Measurements from ENCODE around the gene SRGAP3.

Gene SRGAP3

DNA sequence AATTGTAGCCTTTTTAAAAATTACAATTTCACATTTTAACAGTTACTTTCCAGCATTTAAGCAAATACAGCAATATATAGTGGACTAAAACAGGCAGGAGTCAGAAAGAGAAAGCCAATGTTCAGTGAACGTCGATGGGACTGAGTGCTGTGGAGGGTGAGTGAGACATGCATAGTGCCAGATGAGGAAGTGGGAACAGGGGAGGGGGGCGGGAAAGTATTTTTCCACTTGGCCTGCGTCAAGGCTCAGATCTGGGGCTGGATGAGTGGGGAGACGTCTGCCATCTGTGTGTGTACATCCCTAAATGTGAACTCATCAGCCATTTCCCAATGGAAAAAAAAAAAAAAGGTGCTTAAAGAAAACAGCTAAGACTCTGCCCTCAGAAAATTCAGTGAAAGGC is 266.9 kb downstream of the SRGAP3 start:
- DNase-seq: peak; percentile 25 to 42

DNA sequence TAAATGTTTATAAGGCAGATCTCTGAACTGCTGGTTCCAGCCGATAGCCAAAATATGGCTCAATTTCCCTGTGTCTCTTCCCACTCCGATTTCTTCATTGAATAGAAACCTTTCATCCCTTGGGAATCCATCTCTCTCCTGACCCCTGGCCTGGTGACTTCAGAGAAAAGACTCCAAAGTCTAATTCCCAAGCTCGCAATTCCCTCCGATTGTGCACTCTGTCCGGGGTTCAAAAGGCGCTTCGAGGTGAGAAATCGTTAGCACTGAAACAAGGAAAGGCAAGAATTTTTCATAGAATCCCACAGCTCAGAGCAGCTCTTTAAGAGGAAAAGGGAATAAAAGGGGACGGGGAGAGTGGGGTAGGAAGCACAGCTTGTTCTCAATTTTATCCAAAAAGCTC is 267.7 kb downstream of the SRGAP3 start:
- no peak for DNase-seq

DNA sequence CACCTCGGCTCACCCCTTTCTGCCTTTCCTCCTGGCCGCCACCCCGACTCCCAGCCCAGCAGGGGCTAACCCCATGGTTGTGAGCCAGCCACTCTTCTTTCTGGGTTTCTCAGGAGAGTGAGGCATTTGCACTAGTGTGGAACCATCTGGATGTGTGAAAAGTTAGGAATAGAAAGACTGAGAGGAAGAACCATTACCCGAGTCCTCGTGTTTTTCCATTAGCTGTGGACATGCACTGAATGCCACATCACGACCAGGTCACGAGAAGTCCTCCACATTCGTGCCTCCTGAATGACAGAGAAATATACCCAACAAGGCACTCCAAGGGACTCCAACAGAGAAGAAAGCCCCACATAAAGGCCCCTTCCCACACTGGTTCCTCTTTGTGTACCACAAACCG is 268.1 kb downstream of the SRGAP3 start:
- no peak for DNase-seq

DNA sequence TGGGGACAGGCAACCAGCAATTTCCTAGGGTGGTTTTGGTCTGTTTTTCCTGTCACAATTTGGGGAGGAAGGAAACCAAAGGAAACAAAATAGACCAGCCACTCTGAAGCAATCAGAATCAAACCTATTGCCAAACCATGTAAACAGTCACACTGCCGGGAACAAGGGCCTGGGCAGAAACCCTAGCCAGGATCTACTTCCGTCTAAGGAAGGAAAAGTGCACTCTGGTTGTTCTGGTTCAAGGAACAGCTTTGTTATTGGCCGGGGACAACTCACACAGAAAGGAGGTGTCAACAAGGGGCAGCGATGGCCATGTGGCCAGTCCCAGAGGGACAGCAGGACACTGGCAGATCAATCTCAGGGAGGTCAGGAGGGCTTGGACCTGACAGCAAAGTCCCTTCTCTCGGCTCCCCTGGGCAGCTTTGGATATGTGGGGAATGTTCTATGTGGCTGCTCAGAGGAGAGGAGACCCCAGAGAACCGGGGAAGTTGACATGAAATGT is 268.6 kb downstream of the SRGAP3 start:
- DNase-seq: peak; percentile 16 to 18

DNA sequence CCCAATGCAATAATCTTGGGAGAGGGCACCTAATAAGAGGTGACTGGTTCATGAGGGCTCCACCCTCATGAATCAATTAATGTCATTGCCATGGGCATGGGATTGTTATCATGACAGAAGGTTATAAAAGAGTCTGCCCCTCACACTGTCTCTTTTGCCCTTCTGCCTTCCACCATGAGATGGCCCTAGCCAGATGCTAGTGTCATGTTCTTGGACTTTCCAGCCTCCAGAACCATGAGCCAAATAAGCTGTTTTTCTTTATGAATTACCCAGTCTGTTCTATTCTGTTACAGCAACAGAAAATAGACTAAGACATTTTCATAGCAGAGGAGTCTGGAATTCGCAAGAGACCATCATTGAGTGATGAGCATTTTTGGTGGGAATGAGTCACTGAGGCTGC is 270.2 kb downstream of the SRGAP3 start:
- DNase-seq: no peak

DNA sequence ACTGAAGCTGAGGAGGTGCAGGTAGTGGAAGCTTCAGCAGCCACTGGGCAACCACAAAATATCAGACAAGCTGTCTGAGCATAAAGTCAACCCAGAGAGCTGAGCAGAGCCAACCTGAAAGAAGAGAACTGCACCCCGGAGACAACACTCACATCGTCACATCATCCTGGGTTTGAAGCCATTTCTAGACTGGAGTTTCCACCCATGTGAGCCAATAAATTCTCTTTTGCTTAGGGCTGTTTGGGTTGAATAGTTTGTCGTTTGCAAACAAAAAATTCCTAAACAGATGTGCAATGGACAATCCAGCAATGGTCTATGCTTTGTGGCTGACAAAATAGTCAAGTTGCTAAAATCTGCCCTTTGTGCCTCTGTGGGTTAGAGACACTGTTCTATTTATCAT is 270.9 kb downstream of the SRGAP3 start:
- no peak for DNase-seq

DNA sequence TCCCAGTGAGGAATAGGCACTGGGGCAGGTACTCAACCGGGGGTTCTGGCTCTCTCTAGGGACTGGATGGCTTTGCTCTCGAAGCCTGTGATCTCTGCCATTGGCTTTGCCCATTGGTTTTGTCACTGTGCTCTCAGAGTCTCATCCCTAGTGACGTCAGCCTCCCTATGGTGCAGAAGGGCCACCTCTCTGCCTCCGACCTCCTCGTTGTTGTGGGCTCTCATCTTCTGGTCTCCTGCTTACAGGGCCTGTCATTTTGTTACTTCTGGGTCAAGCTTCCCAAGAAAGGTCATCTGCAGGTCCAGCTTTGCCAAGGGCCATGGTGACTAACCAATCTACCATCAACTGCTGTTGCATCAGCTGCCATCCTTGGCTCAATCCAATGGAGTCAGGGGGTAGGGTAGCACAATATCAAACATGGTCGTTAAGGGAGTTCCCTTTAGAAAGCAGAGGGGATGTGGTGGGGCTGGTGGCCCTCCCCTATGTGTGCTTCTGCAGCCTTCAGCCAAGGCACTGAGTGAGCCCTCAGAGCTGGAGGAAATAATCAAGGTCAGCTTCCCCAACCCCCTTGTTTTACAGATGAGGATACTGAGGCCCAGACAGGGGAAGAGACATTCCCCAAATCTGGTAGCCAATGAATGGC is 272.8 kb downstream of the SRGAP3 start:
- DNase-seq: no peak

DNA sequence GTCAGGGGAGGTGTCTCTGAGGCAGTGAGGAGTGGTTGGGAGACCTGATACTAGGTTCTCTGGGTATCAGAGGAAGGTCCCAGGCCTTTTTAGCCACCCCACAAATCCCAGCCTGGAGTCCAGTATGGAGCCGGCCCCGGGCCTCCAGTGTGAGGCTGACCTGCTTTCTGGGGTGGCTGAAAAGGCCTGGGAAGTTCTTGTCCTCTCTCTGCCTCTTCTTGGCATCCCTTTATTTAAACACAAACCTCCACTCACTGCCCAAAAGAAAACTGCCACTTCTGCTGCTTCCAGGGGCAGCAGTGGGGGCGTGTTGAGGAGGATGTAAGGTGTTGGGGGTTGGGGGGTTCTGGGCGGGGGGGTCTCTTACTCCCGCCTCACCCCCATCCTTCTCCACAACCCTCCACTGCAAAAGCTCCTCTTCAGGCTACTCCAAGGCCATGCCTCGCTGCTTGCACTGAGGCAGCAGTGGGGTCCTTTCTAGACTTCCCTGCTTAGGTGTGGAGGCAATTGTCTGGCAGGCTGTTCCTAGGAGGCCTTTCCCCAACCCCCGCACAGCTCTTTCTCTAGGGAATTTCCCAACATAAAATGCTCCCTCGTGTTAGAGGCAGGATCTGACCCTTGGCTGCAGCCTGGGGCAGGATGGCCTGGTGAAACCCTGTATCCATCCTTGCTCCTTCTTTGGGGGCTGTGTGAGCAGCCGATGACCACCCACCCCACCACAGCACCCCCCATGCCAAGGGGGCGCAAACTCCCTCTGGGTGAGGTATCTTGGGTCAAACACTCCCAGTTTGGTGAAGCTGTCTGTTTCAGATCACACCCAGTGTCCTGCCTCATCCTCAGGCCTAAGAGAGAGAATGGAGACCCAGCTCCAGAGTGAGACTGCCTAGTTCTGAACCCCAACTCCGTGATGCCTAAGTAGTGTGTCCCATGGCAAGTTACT is 274.1 kb downstream of the SRGAP3 start:
- no peak for DNase-seq

DNA sequence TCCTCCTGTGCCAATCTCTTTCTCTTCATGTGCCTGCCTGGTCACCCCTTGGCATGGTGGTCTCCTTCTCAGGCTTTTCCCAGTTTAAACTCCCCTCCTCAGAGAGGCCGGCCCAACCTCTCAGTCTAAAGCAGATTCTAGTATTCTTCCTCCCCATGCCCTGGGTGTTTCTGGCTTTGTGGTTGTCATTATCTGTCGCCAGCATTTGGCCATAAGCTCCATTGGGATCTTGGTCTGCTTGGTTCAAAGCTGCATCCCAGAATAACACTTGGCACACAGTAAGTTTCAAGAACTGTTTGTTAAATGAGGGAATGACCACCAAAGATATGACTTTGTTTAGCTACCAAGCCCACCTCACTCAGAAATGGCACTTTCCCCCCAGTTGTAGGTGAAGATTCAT is 275.0 kb downstream of the SRGAP3 start:
- DNase-seq: no peak

DNA sequence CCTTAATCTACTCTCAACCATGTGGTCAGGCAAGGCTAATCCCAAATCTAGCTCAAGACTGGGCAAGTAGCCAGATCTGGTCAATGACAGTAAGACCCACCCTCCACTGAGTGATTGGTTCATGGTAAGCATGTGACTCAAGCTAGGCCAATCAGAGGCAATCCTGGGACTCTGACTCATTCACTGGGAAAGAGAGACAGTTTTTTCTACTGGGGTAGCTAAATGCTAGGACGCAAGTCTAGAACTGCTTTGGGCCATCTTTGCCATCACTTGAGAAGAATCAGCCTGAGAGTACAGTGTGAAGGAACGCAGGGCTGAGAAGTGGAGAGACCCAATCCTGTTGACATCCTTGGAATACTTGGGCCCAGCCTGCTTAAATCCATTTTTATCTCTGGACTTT is 276.8 kb downstream of the SRGAP3 start:
- peak in 1 of 2 donors; percentile 7 for DNase-seq

DNA sequence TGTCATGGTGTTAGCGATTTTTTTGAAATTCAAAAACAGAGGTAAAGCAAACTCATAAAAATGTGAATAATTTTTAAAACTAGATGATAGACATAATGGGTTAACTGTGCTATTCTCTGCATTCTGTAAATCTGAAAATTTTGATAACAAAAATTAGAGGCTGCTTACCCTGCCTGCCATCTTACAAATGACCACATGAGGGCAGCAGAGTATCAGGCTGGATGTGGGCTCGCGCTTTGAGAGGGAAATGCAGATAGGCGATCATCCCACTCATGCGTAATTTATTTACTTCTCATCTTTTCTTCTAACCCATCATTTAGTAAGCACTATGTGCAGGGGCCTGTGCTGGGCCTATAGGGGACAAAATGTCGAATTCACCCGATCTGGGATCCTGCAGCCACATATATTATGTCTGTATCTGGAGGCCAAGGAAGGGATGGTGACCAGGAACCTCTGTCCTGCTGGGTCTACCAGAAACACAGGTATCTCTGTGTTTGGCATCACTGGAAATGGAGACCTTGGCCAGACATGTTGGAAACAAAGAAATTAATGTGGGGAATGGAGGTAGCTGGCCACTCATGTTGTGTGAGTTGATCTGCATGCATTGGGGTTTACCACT is 278.4 kb downstream of the SRGAP3 start:
- peak; percentile 64 to 67 for DNase-seq

DNA sequence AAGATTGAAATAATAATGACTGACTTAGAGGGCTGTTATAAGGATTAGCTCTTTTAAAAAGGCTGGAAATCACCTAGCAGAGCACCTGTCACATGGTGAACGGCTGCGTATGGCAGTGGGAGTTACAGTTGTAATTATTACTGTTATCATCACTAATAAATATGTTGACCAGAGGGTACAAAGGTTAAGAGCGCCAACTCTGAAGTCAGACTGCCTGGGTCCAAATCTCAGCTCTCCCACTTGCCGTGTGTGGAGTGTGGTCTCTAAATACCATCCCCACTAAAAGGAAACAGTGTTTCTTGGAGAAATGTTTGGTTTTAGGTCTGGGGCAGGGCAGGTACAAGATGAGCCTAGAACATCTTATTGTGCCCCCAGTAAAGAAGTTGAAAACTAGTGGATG is 280.2 kb downstream of the SRGAP3 start:
- no peak for DNase-seq

DNA sequence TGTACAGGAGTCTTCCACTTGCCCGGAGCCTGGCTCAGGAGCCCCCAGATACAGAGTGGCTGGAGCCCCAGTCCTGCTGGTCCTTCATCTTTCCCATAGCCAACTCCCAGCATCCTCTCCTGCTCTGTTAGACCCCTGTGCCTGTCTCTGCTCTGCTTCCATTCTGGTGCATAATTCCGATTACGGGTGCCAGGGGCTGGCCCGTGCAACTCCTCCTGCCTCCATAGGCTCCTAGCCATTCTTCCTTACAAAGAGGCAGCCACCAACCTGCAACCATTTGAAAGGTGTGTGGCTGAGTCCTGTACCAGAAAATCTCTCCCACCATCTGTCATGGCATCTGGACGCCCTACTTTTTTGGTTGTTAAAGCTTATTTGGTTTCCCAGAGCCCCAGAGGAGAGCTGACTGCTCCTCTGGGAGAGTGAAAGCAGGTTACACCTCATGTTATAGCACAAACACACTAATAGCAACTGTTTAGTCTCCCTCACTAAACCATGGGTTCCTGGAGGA is 281.0 kb downstream of the SRGAP3 start:
- DNase-seq: no peak

DNA sequence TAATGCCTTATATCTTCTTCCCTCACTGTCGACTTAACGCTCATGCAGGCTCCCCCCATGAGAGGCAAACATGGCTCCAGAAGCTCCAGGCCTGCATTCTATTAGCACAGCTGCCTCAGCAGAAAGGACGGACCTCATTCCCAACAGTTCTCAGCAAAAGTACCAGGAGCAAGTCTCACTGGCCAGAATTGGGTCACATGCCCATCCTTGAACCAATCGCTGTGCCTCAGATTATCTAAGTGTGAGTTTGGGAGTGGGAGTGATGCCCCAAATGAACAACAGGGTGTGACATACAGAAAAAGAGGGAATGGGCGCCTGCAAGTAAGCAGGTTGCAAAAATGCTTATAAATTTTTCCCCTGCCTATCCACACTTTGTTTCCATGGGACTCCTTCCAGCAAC is 281.9 kb downstream of the SRGAP3 start:
- no peak for DNase-seq

DNA sequence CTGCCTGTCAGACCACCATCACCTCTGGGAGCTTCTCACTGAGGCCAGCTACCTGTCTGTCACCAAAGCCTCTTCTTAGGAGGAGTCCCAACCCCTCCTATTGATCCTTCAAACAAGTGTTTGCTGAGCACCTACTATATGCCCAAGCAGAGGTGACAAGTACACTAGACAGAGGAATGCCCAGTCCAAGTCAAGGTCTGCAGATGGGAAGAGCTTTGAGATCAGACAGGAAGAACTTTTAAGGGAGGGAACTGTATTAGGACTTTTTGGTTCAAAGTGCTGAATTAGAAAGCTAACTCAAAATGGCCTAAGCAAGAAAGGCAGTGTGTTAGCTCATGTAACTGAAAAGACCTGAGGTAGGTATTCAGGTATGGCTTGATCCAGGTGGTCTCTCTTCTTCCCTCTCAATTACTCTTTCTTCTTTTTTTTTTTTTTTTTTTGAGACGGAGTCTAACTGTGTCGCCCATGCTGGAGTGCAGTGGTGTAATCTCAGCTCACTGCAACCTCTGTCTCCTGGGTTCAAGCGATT is 282.6 kb downstream of the SRGAP3 start:
- DNase-seq: no peak

DNA sequence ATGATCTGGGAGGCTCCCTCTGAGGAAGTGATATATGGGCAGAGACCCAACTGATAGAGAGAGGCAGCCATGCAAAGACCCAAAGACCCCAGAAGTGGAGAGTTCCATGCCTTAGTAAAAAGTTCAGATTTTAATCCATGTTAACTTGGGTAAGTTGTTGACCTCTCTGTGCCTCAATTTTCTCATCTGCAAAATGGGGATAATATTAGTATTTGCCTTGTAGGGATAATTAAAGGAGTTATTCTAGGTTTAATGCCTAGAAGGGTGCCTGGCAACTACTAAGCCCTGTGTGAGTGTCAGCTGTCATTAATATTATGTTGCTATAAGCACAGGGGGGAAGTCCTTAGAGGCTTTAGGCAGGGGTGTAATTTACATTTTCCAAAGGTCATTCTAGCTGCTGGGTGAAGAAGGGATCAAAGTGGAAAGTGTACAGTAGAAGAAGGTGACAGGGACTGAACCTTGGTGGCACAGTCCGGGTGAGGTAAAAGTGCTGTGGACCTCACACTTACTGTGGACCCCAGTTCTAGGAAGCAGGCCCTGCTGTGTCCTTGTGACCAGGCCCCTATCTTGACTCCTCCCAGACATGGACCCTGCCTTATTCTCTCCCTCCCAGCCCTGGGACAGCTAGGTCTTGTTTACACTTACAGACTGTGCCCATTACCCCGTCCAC is 283.2 kb downstream of the SRGAP3 start:
- DNase-seq: no peak

DNA sequence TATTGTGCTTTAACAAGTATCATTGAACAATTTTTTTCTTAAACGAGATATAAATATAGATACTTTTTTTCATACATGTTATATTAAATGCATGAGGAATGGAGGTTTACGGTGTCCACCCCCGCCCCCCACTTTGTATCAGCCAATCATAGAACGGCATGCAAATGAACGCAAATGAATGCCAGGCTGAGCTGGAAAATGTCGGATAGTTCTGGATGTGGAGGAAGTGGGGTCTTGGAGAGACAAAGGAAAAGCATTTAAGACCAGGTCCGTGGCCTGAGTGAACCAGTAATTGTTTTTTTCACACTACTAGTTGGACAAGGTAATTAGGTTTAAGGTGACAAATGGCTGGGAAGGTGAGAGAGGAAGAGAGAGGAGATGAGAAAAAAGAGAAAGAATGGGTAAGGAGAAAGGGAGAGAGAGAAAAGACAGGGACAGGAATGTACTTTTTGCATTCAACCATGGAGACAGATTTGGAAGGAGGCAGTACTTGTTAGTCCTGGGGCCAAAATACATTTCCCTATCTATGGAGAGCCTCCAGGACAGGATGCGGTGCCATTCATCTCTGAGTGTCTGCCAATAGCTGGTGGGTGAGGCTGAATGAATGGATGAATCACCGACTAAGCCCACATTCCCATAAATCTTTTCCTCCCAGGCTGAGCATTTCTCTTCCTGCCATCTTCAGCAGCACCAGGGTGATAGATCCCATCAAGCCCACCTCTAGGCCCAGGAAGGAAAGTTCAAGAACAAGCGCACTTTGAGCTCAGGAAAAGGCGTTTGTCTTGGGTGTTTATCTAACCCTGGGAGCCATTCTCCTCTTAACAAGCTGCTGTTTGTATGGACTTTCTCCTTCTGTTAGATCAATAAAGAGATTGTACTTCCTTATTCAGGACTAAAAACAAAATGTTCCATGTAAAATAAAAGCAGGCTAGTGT is 284.7 kb downstream of the SRGAP3 start:
- DNase-seq: no peak

DNA sequence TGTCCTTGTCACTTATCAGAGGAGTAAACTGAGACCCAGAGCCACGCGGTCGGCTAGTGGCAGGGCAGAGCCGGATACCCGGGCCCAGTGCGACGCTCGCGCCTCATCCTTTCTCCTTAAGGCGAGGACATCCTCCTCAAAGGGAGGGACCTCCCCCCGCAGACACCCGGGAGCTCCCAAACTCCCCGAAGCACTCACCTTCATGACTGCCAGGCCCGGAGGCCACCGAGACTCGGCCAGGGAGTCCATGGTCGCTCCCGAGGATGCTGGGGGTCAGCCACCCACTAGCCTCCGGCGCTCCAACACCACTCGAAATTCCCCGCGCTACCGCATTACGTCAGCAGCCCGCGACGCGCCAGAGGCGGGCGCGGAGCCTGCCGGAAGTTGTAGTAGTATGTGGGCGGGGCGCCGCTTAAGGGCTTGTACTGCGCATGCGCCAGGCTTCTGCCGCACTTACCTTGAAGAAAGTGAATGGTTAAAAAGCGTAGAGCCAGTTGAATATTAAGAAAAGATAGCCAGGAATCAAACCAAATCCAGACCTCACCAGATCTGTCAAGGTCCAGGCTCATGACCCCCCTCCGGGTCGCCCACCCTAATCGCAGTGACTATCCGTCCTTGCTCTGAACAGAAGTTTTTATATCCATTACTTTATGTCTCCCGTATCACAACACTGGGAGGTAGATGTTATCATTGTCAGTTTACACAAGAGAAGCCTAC is 286.2 kb downstream of the SRGAP3 start, which contains the start of gene RAD18:
TSS of gene RAD18 (minus strand) at position 336 of the 717 bp plus-strand sequence. CDS start at position 249, 87 bp downstream.
- DNase-seq: peak; percentile 92 to 94

DNA sequence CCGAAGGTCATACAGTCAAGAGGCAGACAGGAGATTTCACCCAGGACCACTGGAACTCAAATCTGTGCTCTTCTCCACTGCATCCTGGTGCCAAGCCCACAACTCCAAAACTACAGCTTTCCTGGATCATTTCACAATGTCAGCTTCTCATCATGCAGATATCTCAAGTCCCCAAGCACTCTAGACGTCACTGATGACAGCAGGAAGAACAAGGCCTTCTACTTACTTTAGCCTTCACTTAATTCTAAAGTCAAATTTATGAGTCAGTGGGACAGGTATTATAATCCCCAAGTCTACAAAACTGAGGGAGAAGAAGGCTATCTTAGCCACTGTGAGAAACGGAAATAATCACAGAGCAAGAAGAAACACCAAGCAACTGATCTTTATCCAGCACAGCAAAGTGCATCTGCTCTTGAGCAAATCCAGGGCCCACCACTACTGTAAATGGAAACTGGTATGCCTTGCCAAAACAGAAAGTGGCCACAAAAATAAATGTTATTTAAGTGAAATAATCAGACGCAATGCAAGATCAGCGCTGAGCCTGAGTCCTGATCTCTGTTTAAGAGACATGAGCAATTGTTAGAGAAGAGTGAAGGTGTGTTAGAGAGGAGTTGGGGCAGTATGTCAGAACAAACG is 287.1 kb downstream of the SRGAP3 start:
- DNase-seq: no peak

DNA sequence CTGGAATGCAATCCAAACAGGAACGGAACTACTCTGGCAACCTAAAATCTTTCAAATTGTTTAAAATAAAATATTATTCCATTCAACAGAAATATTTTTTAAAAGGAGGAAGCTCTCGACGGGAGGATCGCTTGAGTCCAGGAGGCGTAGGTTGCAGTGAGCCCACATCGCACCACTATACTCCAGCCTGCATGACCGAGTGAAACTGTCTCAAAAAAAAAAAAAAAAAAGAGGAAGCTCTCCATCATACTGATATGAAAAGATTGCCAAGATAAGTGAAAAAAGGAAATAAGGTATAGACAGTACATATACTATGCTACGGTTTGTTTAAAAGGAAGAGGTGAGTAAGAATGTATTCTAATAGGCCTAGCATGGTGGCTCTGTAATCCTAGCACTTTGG is 289.8 kb downstream of the SRGAP3 start:
- DNase-seq: peak; percentile 73 to 76

Data from inflammatory macrophage (primary cell).